CD4-positive, alpha-beta T cell treated with Interleukin-21 for 1 hour (primary cell): ENCODE results near the gene MBD5.

Source experiments
- DNase-seq: peaks from one replicate; pipeline ENCODE4 v3.0.0-alpha.2; 2020

Gene MBD5

DNA sequence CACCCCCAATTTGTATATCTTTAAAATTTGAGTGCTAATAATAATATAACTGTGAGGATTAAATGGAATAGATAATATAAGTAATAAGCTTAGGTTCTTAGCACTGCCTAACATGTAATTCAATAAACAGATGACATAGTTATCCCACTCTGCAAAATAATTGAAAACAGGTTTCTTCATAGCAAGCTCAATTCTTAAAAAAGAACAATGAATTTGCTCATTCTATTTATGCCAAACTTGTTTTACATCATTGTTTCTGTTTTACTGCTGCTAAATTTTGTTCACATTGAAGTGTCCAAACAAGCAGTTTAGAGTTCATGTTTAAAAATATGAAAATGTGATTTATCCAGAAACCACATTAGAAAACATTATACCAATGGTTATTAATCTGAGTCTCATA, 217.0 kb downstream of the MBD5 start:
- no peak for DNase-seq

DNA sequence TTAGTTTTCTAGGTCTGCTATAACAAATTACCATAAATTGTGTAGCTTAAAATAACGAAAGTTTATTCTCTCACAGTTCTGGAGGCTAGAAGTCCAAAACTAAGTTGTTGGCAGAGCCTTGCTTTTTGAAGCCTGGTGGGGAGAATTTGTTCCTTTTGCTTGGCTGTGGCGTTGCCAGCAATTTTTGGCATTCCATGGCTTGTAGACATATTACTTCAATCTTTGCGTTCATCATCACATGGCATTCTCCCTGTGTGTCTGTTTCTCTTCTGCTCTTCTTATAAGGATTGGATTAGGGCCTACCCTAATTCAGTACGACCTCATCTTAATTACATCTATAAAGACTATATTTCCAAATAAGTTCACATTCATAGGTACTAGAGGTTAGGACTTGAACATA, 217.7 kb downstream of the MBD5 start:
- no peak for DNase-seq

DNA sequence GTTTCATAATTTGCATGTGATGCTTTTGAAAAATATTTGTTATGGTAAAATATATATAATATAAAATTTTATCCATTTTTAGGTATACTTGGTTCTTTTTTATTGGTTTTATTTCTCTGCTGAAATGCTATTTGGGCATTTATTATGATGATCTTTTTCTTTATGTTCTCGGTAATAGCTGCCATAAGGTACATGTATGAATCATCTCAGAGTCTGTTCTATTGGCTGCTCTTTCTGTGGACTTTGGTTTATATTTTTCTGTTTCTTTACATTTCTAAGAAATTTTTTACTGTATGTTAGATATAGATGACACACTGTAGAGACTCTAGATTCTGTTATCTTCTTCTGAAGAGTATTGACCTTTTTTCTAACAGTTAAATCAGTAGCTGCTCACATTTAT, 219.9 kb downstream of the MBD5 start:
- no peak for DNase-seq

DNA sequence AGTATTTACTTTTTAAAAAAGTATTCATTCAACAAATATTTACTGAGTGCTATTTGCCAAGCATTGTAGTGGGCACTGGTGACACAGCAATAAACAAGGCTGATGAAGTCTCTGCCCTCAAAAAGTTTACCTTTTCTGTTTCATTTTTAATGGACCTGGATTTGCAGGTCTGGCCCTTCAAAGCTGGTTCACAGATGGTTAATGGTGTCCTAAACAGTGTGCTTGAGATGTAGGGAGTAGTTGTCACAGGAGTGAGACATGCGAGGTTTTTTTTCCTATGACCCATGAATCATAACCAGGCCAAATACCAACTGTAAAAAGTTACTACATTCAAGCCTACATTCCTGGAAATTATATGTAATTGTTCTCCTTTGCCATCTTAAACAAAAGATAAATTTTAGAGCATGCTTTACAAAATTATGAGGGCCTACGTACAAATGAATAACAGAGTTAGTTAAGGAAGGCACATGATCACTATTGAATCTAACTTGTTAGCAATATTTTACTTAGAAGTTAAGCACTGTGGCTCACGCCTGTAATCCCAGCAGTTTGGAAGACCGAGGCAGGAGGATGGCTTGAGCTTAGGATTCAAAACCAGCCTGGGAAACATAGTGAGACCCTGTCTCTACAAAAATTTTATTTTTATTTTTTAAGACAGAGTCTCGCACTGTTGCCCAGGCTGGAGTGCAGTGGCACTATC, 223.9 kb downstream of the MBD5 start:
- DNase-seq = no peak

DNA sequence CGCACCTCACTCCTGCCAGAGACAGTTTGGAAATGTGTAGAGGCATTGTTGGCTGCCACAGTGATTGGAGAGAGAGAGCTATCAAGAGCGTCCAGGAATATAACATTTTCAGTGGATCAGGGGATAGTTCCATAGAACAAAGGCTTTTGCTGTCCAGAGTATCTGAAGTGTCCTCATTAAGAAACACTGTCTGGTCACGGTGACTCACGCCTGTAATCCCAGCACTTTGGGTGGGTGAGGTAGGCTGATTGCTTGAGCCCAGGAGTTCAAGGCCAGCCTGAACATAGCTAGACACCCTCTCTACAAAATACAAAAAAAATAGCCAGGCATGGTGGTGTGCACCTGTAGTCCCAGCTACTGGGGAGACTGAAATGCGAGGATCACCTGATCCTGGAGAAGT, 231.1 kb downstream of the MBD5 start:
- DNase-seq = no peak

DNA sequence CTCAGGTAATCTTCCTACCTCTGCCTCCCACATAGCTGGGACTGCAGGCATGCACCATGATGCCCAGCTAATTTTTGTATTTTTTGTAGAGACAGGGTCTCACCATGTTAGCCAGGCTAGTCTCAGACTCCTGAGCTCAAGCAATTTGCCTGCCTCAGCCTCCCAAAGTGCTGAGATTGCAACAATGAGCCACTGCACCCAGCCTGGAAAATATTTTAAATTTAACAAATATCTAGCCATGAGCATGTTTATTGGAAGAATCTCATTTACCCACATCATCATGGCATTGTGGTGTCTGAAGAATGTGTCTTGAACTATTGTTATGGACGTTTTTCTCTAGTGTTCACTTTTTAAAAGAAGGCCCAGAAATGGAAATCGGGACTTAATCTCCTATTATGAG, 231.8 kb downstream of the MBD5 start:
- DNase-seq = no peak

DNA sequence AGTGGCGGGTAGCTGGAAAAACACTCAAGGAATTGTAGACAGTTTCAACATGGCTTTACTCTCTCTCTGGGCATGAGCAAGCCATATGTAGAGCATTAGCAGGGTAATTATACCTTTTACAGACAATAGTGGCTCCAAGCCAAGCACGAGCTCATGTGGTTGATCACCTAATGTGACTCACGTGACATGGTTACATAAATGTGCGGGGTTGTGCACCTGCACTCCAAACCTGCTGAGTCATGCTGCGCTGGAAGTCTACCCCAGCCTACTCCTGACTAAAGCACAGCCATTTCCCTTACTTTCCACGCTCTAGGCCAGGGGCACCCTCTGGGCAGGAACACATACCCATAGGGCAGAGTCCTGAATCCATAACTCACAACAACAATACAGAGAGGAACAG, 232.8 kb downstream of the MBD5 start:
- peak; percentile 10 for DNase-seq

DNA sequence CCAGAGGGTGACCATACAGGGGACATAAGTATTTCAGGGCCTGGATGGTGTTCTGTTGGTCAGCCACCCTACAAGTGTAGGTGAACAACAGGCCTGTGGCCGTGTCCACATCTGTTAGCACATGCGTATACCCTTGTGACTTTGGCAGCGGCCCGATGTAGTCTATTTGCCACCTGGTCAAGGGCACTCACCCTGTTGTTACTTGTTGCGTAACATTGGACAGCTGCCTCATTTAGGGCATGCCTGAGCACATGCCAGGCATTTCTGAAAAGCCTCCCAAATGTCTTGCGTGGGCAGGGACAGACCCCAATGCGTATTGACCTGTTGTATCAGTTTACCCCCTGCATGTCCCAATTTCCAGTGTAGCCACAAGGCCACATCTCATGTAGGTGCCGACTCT, 235.0 kb downstream of the MBD5 start:
- no peak for DNase-seq

DNA sequence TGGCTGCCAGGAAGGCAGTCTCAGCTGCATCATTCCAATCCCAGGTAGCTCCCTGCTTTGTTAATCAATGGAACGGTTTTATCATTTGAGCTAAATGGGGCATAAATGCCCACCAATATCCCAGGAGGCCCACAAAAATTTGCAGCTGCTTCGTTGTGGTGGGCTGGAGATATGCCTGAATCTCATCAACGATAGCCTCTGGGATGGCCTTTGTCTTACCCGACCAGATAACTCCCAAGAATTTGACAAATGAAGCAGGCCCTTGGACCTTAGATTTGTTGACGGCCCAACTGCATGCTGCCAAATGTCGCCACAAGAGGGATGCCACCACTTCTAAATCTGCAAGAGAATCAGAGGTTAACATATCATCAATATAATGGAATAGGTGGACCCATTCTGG, 236.4 kb downstream of the MBD5 start:
- DNase-seq = no peak

DNA sequence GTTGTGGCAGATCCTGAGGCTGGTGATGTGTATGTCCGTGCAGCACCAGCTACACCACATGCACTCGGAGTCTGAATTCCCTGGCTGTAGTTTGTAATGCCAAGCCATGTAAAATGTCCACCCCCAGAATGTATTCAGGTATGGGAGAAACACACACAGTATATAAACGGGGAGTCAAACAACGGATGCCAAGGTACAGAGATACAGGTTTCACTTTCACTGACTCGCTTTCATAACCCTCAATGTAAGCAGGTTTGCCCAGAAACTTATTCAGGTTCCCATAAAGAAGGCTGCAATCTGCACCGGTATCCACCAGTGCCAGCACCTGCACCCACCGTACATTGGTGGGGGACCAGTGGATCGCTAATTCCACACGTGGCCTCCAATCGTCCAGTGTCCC, 237.2 kb downstream of the MBD5 start:
- DNase-seq = no peak

DNA sequence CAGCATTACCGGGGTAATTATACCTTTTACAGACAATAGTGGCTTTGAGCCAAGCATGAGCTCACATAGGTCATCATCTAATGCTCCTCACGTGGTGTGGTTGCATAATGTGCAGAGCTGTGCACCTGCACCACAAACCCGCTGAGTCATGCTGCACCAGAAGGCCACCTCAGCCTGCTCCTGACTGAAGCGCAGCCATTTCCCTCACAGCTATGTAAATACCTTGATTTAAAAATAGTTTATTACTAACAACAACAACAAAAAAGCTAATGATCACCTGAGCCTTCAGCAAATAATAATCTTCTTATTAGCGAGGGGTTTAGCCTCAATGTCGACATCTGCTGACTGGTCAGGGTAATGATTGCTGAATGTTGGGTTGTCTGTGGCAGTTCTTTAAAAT, 238.8 kb downstream of the MBD5 start:
- DNase-seq = no peak

DNA sequence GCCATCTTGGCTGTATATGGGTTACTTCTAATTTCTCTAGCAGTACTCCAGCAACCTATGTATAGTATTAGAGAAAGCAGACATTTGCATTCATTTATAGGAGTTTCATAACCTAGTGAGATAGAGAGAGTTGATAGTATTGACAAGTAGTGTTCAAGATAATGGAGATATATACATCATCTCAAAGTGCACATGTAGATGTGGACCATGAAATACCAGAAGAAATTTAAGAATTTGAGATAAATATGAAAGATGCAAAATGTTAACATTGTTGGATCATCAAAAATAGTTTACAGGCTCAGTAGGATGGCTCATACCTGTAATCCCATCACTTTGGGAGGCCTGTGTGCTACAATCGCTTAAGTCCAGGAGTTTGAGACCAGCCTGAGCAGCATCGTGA, 243.0 kb downstream of the MBD5 start:
- no peak for DNase-seq

DNA sequence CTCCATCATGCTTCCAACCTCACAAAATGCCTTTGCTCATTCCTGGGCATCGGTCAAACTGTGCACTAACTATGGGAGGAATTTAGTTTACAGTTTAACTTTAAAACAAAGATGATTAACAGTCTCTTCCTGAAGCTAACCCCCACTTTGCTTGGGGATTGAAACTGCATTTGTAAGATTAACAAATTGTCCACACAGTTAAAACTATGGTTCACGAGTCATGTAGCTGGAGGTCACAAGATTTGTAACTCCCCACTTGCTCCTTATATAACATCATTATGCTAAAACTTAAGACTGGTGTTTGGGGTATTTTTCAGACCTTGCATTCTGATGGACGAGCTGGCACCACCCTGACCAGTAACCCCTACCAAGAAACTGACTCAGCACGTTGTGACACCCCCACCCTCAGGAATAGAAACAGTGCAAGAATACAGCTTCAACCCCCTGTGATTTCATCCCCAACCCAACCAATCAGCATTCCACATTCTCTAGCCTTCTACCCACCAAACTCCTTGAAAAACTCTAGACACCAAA, 252.3 kb downstream of the MBD5 start:
- no peak for DNase-seq

DNA sequence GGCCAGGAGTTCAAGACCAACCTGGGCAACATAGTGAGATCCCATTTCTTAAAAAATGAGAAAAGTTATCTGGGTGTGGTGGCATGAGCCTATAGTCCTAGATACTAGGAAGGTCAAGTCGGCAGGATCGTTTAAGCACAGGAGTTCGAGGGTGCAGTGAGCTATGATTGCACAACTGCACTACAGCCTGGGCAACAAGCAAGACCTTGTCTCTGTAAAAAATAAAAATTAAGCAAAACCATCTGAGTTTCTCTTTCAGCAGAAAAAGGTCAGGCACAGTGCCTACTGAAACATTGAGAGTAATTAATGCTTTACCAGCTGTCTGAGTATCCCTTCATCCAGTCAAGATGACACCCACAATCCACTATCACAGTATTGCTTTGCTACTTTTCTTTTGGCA, 258.3 kb downstream of the MBD5 start:
- no peak for DNase-seq

DNA sequence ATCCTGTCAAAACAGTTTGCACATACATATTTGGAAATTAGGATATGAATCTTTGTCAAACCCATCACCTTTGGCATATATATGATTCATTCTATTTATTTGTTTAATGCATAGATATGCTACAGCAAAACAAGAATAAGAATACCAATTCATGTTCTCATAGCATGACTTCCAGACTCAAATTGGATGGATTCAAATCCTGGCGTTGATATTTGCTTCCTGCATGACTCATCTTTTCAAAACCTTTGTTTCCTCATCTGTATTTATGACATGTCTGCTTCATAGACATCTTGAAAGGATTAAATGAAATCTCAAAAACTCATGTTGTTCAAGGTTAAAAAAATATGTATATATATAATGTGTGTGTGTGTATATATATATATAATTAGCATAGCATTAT, 261.3 kb downstream of the MBD5 start:
- no peak for DNase-seq

DNA sequence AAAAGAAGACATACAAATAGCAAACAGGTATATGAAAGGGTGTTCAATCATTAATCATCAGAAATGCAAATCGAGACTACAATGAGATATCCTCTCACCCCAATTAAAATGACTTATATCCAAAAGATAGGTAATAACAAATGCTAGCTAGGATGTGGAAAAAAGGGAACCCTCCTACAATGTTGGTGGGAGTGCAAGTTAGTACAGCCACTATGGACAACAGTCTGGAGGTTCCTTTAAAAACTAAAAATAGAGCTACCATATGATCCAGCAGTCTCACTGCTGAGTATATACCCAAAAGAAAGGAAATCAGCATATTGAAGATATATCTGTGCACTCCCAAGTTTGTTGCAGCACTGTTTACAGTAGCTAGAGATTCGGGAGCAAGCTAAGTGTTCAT, 271.5 kb downstream of the MBD5 start:
- no peak for DNase-seq

DNA sequence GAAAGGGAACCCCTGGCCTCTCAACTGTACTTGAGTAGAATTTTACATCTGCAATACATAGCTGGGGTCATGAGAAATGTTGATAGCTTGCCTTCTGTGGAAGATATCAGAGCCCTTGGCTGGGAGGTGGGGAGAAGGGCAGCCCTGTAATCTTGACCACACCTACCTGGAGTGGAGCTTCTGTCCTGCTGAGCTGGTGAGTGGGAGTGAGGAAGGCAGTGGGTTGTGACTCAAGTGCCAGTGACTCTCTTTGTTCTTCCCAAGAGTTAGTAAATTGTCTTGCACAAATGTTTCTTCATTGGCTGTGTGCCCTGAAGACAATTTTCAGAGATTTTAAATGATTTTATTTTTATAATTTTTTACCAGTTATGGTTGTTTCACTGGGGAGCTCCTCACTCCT, 277.3 kb downstream of the MBD5 start:
- no peak for DNase-seq

DNA sequence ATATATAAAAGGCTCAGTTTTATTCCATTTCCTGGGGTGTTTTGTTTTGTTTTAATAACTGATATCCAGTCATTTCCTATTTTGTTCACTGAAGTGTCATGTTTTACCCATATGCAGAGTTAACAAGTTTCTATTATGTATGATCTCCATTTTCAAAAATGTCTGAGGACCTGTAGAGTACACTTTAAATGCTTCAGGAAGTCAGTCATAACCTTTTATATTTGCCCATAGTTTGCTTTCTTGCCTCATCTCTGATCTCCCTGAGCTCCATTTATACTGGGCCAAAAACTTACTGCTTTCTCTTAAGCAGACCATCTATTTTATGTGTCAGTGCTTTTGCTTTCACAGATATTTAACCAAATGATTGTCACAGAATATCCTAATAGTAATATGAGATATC, 278.7 kb downstream of the MBD5 start:
- DNase-seq = no peak

DNA sequence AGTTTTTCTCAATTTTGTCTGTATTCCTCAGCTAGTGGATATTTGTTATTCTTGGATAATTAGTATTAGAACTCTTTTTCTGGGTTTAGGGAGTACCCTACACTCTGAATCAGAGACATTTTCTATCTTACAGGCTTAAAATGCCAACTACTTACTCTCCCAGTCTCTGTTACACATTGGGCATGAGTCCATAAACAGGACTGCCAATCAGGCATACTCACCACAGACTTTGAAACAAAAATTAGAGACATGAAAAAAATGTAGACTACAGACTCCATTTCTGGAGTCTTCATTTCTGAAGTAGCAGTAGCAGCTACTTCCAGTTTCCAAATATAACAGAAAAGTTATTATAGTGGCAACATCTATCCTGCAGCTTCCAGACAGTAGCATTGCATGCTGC, 279.7 kb downstream of the MBD5 start:
- DNase-seq = no peak

DNA sequence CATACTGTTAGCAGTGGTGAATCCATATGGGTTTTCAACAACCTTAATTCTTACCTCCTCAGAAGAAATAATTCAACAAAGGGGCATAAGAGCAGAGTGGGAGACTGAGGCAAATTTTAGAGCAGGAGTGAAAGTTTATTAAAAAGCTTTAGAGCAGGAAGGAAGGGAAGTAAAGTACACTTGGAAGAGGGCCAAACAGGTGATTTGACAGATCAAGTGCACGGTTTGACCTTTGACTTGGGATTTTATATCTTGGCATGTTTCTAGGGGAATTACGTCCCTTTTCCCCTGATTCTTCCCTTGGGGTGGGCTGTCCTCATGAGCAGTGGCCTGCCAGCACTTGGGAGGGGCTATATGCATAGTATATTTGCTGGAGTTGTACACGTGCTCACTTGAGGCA, 280.5 kb downstream of the MBD5 start:
- DNase-seq = no peak

DNA sequence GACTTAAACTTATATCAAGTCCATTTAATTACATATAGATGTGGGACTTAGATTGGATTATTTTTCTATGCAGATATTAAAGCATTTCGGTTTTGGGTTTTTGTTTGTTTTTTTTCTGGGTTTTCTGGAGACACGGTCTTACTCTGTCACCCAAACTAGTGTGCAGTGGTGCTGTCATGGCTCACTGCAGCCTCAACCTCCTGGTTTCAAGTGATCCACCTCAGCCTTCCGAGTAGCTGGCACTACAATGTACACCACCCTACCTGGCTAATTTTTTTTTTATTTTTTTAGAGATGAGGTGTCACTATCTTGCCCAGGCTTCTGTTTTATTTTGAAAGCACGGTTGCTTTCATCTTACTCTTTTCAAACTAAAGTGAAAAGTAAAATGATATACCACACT, 281.6 kb downstream of the MBD5 start:
- DNase-seq = no peak

DNA sequence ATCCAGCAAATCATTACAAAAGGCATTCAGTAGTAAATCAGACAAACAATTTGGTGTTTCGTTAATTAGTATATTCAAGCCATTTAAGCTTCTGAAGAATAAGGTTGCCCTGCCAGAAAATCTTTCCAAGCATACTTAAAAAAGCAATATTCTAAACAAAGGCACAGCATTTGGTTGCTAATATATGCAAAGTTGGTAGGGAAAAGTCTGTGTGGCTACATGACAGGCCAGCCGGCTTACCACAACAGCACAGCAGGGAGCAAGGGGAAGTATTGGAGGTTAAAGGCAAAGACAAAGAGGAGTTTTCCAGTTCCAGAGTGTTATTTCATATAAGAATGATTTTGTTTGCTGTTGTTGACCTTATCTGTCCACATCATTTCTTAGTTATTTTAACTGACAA, 282.3 kb downstream of the MBD5 start:
- no peak for DNase-seq

DNA sequence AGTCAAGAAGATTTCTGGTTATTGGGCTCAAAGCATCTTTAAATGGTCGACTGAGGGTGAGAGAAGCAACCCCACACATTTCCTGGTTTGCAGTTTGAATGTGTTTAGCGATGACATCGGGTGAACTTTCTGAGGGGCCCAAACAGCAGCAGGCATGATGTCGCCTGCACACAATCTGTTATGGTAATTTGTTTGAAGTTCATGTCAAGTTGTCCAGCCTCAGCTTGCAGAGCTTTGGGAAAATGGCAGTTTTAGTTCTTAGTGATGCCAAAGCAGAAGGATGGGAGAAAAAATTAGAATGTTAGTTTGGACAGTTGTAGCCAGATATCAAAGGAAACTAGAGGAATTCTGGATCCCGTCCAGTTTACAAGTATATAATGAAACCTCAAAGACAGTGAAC, 284.6 kb downstream of the MBD5 start:
- no peak for DNase-seq

DNA sequence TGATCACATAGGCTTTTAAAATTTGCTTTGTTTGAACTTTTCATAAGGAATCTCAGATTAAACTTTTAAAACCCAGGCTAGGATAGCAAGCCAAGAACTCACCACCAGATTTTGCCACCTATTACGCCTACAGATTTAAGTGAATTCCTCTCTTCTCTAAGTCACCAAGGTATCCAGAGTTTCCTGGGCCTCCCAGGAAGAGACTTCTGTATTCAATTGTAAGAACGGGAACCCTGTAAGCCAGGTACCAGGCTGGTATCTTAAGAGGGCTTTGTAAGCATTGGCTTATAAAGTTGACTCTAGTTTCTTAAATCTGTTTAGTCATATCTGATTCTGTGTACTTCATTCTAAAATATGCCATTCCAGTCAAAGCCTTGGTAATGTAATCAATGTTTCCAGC, 285.1 kb downstream of the MBD5 start:
- DNase-seq = no peak

DNA sequence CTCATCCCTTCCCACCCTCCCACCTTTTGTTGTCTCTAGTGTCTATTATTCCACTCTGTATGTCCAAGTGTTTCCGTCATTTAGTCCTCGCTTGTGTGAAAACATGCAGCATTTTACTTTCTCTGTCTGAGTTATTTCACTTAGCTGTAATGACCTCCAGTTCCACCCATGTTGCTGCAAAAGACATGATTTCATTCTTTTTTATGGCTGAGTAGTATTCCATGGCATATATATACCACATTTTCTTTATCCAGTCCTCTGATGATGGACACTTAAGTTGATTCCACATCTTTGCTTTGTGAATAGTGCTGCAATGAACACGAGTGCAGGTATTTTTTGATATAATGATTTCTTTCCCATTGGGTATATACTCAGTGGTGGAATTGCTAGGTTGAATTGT, 296.7 kb downstream of the MBD5 start:
- no peak for DNase-seq

DNA sequence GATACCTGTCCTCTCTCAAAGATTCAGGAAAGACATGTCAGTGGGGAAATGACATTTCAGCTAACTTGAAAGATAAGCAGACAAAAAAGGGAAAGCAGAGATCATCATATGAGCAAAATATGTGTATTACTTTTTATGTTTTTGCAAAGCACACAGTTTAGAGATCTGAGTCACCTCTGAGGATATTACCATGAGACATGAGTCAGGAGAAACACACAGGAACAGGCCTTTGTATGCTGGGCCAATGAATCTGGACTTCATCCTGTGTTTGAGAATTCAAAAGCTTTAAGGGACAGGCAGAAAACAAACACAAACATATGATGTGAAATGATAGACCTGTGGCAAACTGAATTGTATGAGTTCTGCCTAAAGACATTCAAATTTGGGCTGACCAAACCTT, 317.6 kb downstream of the MBD5 start:
- DNase-seq = no peak
